ENCODE measurements around the gene SLIT1.

Gene SLIT1

DNA sequence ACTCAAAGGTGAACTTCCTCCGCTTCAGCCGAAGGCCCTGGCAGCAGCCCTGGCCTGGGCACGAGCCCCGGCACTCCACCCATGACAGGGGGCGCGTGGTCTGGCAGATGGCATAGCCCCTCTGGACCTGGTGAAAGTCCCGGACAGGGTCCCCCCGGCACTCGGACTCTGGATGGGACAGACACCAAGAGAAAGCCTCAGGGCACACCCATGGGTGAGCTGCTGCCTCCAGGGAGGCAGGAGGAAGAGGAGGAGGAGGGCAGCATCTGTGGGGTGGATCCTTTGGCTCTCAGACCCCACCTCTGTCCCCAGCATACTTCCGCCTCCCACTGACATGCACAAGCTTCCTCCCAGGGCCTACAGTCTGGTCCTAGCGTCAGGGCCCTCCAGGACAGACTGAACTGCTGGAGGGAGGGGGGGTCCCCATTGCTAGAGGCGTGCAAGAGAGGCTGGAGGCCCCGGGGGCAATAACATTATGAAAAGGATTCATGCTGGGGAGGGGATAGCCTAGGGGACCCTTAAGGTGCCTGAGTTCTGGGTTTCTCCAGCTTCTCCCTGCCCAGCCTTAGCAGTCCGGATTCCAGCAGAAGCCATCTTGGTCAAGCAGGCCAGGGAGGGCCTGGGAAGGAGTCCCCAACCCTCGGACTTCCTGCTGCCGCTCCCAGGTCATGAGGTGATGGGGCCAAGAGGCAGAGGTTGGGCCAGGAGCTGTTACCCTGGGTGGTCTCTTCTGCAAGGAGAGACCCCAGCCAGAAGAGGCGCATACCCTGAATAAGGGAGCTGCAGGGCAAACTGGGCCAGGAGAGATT, 184.4 kb downstream of the SLIT1 start:
- DNase-seq (ENCODE audit: low read depth in 2 of 2), result no peak

DNA sequence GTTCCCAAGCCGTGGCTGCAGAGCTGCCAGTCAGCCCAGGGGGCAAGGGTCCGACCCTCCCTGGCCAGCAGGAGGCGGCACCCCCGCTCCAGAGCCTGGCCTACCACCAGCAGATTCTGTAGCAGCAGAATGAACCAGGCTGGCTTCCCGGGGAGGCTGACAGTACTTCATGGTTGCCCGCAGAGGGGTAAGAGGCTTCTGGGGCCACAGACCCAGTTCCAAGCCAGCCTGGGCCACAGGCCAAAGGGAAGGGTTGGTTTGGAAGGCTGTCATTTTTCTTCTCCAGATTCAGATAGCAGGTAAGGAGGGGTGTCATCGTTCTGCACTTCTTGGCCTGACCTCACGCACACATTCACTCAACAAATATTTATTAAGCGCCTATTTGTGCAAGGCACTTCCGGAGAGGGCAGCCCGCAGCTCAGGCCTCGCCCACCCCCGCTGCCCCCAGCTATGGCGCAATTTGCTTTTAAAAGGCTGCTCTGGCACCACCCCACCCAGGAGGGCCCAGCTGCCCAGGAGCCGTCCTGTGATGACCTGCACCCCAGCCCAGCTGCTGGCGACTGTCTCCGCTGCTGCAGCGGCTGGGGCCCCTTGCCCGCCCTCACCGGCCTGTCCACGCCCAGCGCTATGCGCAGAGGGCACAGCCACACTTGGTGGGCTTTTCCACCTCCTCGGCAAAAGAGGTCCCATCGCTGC, 185.1 kb downstream of the SLIT1 start:
- no peak for DNase-seq (ENCODE audit: low read depth in 2 of 2)

DNA sequence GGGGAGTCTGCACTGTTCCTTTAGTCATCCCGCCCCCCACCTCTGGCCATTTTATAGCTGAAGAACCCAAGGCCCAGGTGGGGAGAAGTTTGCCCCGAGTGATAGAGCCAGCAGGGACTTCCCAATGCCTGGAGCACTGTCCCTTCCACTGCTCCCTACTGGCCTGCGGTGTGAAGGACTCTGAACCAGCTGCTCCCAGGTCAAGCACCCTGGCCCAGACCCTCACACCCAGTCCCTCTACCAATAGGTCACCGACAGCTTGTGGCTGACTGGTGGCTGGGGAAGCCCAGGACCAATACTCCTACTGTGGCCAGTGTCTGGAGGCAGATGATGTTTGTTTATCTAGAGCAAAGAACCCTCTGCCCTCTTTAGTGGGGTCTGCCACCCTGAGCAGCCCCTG, 185.8 kb downstream of the SLIT1 start:
- no peak for DNase-seq (ENCODE audit: low read depth in 2 of 2)

DNA sequence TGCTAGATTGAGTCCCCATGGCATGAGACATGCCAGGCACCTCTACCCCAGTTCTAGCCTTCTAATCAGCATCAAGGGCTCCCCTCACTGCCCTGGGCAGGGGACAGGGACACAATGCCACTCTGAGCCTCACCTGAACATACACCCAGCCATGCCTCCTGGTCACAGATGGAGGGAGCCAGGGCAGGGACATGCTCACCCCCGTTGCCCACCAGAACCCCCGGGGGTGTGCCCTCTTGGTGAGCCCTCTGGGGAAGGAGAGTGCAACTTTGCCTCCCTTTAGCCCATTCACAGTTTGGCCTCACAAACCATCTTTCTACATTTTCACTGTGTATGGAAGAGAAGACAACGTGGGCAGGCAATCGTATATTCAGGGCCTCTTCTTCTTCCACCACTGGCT, 186.4 kb downstream of the SLIT1 start:
- no peak for DNase-seq (ENCODE audit: low read depth in 2 of 2)

DNA sequence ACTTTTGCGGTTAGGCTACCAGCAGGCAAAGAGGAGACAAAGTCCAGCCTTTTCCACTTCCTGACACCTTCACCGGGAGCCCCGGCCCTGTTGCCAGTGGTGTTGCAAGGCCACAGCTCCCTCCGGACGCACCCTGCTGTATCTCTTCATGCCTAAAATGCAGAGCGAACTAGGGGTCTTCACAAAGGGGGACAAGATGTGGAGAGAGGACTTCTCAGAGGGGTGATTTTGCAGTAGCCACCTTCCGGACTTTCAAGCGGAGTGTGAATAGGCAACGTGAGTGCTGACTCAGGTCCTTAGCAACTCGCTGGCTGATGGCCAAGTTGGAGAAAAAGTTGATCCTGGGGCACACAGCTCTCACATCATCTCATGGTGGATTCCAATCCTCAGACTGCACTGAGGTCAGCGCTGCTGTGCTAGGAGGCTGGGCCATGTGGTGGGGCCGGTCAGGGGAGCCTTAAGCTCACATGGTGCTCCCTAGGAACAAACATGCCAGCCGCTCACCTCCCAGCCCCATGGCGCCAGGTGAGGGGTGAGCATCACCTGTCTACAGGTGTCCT, 187.3 kb downstream of the SLIT1 start:
- DNase-seq (ENCODE audit: low read depth in 2 of 2), result no peak

DNA sequence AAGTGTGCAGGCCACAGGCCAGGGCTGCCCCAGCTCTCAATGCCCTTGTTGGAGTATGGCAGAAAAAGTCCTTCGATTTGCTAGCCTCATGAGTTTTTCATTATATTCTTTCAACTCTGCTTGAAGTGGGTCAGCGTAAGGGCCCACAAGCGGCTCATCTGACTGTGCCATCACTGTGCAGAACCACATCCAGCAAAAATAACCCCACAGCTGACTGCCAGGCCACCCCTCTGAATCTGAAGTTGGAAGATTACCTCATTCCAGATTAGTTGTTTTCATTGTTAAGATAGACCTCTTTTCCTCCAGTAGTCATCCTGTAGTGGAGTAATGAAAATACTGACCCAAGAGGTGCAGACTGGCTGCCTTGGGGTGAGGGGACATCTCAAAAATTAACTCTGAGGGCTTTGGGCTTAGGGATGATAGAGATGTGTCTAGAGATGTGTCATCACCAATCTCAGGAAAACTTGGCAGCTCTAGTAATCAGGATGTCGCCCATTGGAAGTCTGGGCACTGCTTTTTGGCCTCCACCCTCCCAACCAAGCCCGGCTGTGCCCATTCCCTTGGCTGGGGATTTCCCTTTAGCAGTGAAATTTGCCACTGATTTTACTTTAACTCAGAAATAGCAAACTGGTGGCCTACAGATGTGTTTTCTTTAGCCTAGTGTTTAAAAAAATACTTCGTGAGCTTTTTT, 189.3 kb downstream of the SLIT1 start:
- no peak for DNase-seq (ENCODE audit: low read depth in 2 of 2)

DNA sequence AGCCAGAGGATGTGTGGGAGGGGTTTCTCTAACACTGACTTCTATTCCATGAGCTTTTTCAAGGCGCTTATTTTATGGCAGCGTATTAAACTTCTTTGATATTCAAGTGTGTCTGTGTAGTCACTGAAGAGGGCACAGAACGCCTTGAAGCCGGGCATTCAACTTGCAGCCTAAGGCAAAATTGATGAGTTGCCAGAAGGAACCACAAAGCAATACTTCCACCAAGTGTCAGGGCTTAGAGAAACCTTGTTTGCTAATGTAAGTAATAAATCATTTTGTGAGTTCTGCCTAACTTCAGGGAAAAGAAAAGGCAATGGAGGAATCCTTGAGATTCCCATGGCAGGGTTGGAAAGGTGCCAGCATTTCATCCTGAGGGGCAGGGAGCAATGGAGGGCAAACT, 189.9 kb downstream of the SLIT1 start:
- no peak for DNase-seq (ENCODE audit: low read depth in 2 of 2)

DNA sequence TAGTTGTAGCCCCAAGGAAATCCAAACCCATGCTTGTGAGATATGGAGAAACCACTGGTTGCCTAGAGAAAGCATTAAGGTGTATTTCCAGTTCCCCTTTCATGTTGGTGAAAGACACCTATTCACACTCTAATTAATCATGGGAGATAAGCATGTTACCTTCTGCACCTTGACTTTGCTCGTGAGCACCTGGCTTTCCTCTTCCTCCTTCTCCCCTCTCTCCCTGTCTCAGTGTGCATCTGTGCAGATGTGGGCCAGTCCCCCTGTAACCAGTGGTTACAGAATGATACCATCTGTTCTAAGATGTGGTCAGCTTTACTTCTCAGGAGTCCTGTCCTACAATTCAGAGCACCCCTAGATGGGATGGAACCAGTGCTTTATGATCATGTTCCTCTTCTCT, 193.0 kb downstream of the SLIT1 start:
- DNase-seq (ENCODE audit: low read depth in 2 of 2), result no peak

DNA sequence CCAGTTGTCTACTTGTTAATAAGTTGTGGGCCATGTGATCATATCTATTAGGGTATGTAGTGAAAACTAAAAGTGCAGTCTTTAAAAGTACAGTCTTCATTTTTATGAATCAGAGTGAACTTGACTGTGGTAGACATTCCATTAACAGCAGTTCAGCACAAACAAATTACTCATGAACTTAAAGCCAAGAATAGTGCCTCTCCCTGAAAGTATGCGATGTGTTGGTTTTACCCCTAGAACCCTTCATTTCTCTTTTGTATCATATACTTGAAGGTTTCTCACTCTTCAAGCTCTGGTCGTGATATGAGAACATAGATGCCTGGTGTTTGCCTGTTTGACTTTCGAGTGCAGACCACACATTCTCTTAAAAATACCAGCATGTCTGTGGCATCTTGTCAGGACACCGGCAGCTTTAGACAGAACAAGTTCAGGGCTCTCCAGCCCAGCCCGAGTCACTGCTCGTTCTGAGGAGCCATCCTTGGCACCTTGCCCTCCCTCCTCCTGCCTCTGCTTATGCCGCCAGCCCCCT, 194.4 kb downstream of the SLIT1 start:
- no peak for DNase-seq (ENCODE audit: low read depth in 2 of 2)

DNA sequence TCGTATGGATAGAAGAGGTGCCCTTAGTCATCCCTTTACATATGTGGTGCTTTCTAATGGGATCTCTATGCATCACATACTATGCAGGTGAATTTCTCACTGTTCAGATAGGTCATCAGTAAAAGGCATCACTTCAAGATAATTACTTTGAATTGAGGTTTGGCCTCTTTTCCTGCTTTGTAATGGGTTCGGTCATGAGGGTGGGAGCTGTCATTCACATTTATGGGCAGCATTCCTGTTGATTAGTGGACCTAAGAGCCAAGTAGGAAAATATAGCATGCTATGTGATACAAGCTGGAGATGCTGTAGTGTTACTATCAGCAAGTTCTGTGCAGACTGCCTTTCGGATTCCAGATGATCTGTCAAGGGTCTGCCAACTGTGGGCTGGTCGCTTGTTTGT, 197.3 kb downstream of the SLIT1 start:
- DNase-seq (ENCODE audit: low read depth in 2 of 2), result no peak

DNA sequence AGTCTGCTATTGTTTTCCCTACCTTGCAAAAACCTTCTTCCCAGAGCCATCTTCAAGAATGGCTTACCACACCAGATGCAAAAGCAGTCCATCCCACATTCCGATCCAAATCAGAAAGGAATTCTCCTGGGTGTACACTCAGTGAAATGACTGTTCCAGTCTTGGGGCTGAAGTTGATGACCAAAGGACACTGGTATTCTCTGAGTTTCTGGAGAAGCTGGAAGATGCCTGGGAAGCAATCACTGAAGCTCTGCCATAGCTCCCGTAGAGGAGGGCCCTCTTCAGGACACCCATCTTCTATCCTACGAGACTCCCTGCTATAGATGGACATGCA, 197.9 kb downstream of the SLIT1 start:
- DNase-seq (ENCODE audit: low read depth in 2 of 2), result no peak

DNA sequence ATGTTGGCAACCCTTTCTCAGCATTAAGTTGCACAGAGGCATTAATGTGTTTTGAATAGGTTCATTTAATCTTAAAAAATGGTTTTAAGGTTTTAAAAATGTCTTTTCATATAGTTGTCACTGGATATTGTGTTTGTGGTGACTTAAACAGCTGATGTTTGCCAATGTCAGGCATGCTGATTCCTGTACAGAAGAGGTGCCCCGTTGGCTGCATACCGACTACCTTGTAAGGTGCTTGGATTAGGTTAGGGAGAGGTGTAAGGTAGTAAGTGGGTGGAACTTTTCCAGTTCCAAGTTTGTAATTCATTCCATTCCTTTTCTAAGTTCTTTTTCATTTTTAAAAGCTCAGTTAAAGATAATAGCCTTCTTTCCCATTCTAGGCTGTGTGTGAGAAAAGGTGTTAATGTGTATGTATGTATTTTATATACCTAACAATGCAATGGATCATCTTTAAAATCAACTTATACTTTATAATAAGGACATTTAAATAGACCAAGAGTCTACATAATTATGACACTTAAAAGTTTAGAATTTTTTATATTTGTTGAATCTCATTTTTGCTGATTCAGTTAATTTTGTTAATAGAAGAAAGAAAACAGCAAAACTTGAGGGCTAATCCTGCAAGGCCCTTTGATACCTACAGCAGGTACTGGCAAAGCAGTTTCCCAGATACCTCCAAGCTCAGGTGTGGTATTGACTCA, 198.5 kb downstream of the SLIT1 start:
- DNase-seq (ENCODE audit: low read depth in 2 of 2), result no peak

DNA sequence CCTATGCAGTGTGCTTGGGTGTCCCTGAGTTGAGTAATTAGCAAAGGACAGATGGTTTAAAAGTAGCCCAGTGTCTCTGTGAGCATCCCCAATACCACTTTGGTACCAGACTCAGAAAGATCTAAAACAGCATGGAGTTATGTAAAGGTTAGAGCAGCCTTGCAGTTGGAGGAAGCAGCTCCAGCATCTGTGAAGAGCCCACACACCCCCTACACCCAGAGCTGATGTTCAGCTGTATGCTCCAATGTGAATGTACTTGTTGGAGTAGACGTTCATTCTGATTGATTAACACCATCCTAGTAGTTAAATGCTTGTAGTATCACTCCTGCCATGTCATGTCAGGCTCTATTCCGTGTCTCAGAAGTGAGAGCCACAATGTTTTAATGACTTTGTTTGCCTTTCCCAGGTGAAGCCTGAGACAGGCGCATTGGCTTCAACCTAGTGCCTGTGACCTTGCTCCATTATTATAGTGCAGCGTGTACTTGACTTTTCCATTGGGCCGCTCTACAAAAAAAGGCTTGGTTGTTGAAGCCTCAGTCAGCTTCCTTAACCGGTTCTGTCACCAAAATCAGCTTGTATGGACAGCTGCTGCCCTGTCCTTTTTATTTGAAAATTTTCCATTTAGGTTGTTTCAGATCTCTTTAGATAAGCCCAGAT, 199.4 kb downstream of the SLIT1 start:
- DNase-seq (ENCODE audit: low read depth in 2 of 2), result no peak

DNA sequence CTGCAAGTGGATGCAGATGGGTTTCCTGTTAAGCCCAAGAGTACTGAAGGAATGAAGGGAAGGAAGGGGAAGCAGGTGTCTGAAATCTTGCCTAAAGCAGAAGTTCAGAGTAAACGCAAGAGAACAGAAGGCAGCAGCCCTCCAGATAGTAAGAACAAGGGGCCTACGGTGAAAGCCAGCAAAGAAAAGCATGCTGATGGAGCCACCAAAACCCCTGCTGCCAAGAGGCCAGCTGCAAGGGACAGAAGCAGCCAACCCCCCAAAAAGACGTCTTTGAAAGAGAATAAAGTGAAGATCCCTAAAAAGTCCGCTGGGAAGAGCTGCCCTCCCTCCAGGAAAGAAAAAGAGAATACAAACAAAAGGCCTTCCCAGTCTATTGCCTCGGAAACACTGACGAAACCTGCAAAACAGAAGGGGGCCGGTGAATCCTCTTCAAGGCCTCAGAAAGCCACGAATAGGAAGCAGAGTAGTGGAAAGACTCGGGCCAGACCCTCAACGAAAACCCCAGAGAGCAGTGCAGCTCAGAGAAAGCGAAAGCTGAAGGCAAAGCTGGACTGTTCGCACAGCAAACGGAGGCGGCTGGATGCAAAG, 201.1 kb downstream of the SLIT1 start:
- no peak for DNase-seq (ENCODE audit: low read depth in 2 of 2)

DNA sequence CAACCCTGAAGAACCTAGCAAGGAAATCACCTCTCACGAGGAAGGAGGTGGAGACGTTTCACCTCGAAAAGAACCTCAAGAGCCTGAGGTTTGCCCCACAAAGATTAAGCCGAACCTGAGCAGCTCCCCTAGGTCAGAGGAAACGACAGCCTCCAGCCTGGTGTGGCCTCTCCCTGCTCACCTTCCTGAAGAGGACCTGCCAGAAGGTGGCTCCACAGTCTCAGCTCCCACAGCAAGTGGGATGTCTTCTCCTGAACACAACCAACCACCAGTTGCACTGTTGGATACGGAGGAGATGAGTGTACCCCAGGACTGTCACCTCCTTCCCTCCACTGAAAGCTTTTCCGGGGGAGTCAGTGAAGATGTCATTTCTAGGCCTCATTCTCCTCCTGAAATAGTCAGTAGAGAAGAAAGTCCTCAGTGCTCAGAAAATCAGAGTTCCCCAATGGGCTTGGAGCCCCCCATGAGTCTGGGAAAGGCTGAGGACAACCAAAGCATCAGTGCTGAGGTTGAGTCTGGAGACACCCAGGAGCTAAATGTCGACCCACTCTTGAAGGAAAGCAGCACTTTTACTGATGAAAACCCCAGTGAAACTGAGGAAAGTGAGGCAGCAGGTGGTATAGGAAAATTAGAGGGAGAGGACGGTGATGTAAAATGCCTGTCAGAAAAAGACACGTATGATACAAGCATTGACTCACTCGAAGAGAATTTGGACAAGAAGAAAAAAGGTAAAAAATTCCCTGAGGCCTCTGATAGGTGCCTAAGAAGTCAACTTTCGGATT, 203.4 kb downstream of the SLIT1 start:
- no peak for DNase-seq (ENCODE audit: low read depth in 2 of 2)

DNA sequence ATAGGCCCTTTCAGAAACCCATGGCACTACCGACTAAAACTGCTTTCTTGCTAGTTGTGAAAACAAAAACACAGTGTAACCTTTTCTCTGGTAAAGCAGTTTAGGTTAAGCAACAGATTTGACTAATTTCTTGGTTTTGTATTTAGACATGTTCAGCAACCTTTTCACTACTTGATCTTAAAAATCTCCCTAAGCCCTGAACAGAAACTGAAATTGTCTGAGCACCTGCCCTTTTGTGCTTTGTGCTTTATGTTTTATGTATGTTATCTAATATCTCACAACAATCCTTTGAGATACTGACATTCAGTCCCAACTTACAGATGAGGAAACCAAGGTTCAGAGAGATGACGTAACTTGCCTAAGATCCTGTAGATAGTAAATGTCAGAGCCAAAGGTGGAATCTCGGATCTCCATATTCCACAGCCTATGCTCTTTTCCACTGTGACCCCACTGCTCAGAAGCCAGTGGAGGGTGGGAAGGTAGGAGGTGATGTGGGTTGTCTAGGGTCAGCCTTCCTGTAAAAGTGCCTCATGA, 207.1 kb downstream of the SLIT1 start:
- DNase-seq (ENCODE audit: low read depth in 2 of 2), result no peak

DNA sequence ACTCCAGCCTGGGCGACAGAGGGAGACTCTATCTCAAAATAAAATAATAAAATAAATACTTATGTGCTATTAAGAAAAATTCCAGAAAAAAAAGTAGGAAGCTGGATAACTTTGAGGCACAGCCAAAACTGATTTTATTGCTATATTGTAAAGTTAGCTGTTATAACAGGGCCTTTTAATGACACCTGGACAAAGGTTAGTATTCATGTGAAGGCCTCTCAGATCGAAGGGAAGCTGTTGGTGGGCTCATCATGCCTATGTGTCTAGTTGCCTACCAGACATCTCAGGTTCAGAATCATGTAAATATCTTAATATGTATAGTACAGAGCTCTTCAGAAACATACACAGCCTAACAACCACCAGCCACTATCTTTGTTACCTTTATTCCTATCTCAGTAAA, 210.6 kb downstream of the SLIT1 start:
- DNase-seq (ENCODE audit: low read depth in 2 of 2), result no peak

DNA sequence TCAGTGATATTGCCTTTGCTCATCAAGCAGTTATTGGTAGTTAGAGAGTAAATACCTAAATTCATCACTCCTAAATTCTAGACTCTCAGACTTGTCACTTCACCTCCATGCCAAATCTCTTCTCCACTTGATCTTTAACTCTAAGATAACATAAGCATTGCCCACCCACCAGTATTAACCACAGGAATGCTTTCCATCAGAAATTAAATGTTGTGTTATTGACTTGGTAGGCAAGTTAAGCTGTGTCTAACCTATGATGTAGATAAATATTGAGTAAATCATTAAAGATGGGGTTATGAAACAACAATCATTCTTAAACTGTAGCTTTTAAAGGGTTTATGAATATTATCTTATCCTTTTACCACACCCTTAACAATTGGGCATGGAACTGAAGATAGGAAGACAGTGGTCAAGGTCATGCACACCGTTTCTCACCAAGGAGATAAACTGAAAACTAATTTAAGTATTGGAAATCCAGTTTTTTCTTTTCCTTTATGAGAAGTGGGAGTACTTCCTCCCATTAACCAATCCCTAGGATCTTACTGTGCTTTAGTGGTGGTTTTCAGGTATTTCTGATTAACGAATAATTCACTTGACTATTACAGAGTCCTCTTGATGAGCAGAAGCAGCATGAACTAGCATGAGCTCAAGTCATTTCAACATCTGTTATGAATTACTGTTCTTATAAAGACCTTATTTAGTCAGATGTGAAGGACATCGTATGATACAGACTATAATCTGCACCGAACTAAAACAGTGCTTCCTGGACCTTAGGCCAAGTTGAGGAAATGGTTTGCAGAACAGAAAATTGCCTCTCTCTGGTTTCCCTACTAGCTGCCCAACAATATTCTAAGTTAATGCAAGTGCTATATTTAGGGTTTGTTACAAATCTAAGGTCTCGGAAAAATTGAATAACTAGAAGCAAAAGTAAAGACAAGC, 211.7 kb downstream of the SLIT1 start:
- no peak for DNase-seq (ENCODE audit: low read depth in 2 of 2)

DNA sequence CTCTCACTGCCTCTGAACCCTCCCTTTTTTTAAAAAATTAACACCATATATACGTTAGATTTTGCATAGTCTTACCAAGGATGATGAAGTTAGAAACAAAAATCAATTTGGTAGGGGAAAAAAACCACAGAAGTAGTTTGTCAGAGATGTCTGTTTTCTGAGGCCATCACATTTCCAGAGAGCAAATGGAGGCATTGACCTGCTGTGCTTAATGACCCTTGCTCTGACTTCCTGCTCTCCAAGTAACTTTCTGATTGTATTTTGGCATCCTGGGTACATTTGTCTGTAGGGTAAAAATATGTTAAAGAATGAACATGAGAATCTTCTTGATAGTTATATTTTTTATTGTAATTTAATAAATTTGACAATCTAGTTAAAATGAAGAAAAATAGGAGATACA, 213.5 kb downstream of the SLIT1 start:
- no peak for DNase-seq (ENCODE audit: low read depth in 2 of 2)
